ENCODE measurements around the gene KBTBD6.

DNA sequence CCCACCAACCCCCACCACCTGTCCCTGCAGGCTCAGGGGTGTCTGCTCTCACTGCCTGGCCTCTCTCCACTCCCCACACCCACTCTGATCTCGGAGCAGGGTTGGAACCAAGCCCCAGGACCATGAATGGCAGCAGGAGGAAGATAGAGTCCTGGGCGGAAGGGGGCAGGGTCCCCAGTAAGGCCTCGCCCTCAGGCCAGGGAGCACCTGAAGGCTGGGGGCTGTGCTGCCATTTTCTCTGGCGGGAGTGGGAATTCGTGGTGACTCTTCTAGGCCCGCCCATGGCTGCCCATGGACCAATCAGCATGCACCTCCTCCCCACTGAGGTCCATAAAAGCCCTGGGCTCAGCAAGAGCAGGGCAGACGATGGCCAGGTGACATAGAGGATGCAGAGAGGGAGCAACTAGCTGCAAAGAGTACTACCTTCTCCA is 25.0 kb downstream of the KBTBD6 start:
- no peak for TF ChIP-seq POLR2A (IDR thresholded peaks at IDR 0.05)
- TF ChIP-seq, protein P1, sequence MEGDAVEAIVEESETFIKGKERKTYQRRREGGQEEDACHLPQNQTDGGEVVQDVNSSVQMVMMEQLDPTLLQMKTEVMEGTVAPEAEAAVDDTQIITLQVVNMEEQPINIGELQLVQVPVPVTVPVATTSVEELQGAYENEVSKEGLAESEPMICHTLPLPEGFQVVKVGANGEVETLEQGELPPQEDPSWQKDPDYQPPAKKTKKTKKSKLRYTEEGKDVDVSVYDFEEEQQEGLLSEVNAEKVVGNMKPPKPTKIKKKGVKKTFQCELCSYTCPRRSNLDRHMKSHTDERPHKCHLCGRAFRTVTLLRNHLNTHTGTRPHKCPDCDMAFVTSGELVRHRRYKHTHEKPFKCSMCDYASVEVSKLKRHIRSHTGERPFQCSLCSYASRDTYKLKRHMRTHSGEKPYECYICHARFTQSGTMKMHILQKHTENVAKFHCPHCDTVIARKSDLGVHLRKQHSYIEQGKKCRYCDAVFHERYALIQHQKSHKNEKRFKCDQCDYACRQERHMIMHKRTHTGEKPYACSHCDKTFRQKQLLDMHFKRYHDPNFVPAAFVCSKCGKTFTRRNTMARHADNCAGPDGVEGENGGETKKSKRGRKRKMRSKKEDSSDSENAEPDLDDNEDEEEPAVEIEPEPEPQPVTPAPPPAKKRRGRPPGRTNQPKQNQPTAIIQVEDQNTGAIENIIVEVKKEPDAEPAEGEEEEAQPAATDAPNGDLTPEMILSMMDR (IDR thresholded peaks at IDR 0.05): no peak

Data from upper lobe of left lung (tissue), 4 donors.